Heart left ventricle (tissue), 13 donors: ENCODE results near the gene SDR42E1.
"Not testable (repeated sequence)": the region's sequence is repeated elsewhere in the genome, so short reads cannot be mapped to it uniquely, and the experiment has no call there.

ENCODE experiments used
- POLR2A ChIP-seq, 2 donors: fragments of 450-650 bp; IDR thresholded peaks; one replicate each; pipeline ENCODE4 v1.6.1; 2017; ENCODE audit warnings: antibody characterized with exemption in 2 of 2, mild to moderate bottlenecking in 2 of 2, moderate library complexity in 2 of 2
- TF ChIP-seq, protein P1 (sequence below), 12 donors: fragments of 200-600 bp; sonication (generic) in 4 of 12; IDR thresholded peaks; one replicate each; pipeline versions ENCODE4 v1.5.0 to v1.8.0; 2018 to 2022; ENCODE audit warnings: antibody characterized with exemption in 12 of 12, mild to moderate bottlenecking in 5 of 12
- donor health status: ischemic (EF 13 %, LVEDD 7.1; RV severe dilation, severe dysfunction).
- donor health status: DM: no; HTN: yes; CAD: no.
- donor health status: DM: no; HTN: no; CAD: no.
- donor health status: ischemic (EF 25% LVEDD 6.9; RV normal size, moderate dysfunction).
- donor health status: ischemic (EF 25% LVEDD 5.7; RV mildly dilated, moderate dysfunction).
- donor health status: ischemic (EF 35%, LVEDD 5.7; RV mildly dilated, moderate dysfunction).
- donor health status: nonischemic (EF 11% LVEDD 7.7; RV severe dilation, severe dysfunction).
- donor health status: DM: yes; HTN: yes; CAD: no.
- donor health status: PGD.
- donor health status: ischemic (EF 29% LVEDD 5.4; RV normal size, mild dysfunction).
- donor health status: nonischemic (EF 23%, LVEDD 6.1; RV moderate dilation, normal function).

DNA sequence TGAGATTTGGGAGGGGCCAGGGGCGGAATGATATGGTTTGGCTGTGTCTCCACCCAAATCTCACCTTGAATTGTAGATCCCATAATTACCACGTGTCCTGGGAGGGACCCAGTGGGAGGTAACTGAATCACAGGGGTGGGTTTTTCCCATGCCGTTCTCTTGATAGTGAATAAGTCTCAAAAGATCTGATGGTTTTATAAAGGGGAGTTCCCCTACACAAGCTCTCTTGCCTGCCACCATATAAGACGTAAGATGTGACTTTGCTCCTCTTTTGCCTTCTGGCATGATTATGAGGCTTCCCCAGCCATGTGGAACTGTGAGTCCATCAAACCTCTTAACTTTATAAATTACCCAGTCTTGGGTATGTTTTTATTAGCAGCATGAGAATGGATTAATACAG, 1.5 kb downstream of the SDR42E1 start:
- not testable (repeated sequence) for TF ChIP-seq POLR2A (IDR thresholded peaks at IDR 0.05)
- TF ChIP-seq, protein P1, sequence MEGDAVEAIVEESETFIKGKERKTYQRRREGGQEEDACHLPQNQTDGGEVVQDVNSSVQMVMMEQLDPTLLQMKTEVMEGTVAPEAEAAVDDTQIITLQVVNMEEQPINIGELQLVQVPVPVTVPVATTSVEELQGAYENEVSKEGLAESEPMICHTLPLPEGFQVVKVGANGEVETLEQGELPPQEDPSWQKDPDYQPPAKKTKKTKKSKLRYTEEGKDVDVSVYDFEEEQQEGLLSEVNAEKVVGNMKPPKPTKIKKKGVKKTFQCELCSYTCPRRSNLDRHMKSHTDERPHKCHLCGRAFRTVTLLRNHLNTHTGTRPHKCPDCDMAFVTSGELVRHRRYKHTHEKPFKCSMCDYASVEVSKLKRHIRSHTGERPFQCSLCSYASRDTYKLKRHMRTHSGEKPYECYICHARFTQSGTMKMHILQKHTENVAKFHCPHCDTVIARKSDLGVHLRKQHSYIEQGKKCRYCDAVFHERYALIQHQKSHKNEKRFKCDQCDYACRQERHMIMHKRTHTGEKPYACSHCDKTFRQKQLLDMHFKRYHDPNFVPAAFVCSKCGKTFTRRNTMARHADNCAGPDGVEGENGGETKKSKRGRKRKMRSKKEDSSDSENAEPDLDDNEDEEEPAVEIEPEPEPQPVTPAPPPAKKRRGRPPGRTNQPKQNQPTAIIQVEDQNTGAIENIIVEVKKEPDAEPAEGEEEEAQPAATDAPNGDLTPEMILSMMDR (IDR thresholded peaks at IDR 0.05), result not testable (repeated sequence)
